ENCODE results near the gene NAGK. TPM values are rescaled to one million over a fixed set of nuclear protein-coding genes. Genes with fewer than 3 reads are reported as not detected.
"Not testable (repeated sequence)": the region's sequence is repeated elsewhere in the genome, so short reads cannot be mapped to it uniquely, and the experiment has no call there.

NAGK gene
- total RNA-seq, 2 experiments from 2014 or later = 97.8 to 211 TPM

DNA sequence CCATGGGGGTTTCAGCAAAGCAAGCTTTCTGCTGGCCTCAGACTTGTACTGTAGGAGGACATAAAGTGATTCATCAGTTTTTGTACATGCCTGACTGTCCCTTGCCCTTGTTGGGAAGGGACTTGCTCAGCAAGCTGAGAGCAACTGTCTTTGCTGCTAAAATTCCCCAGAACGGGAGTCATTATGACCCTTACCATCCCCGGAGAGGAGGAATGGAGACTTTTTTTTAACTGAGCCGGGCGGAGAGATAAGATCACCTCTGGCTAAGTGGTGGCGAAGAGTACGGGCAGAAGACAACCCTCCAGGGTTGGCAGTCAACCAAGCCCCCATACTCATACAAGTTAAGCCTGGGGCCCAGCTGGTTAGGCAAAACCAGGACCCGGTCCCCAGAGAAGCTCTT is 20.4 kb upstream of the NAGK start:
- H3K4me2 ChIP-seq (ENCODE audit: low read length) = no peak overlapping the region
- no peak overlapping the region for H3K27ac ChIP-seq (ENCODE audit: low read depth, low read length, poor library complexity, severe bottlenecking)
- H3K9me3 ChIP-seq (ENCODE audit: low read length) = no peaks in the 10 kb centered on the region
- TF ChIP-seq CTCF (conservative IDR thresholded peaks at IDR 0.05; ENCODE audit: low read length) (no peak), EZH2phosphoT487 (IDR thresholded peaks at IDR 0.05; ENCODE audit: borderline replicate concordance, low read depth, low read length) (no peak)
- no peaks in the 10 kb centered on the region for H3K36me3 ChIP-seq (ENCODE audit: insufficient read depth, low read length)
- H2AFZ ChIP-seq (ENCODE audit: low read length) = no peak overlapping the region
- H3K4me3 ChIP-seq (ENCODE audit: low read depth, low read length, poor library complexity, severe bottlenecking) = no peak overlapping the region
- H4K20me1 ChIP-seq (ENCODE audit: insufficient read depth, low read length) = no peaks in the 10 kb centered on the region
- no peaks in the 10 kb centered on the region for H3K9me2 ChIP-seq (ENCODE audit: insufficient read depth, low read length)
- no peaks in the 10 kb centered on the region for H3K79me2 ChIP-seq (ENCODE audit: insufficient read depth, low read depth, low read length)
- ChIA-PET CTCF (ENCODE audit: unreplicated experiment) (no interaction called here), POLR2A (interaction anchor here (0.6 kb wide), 1 partner anchor 142 kb away, joined by 4 read pairs; no protein-coding TSS in a partner anchor)
- intact Hi-C loops (cut with micrococcal nuclease; ENCODE audit: unreplicated experiment) = no loop called here
- DNase-seq (ENCODE audit: low spot score) = no peak
- no TSS peak for BruUV-seq (replicated peaks)
- H3K4me1 ChIP-seq (ENCODE audit: insufficient read depth, low read length, poor library complexity, severe bottlenecking) = no peaks in the 10 kb centered on the region

- H3K9me2 ChIP-seq (ENCODE audit: insufficient read depth, low read length); H3K4me2 ChIP-seq (ENCODE audit: low read length); BruUV-seq (replicated peaks); H3K36me3 ChIP-seq (ENCODE audit: insufficient read depth, low read length); intact Hi-C loops (cut with micrococcal nuclease; ENCODE audit: unreplicated experiment); H4K20me1 ChIP-seq (ENCODE audit: insufficient read depth, low read length); H2AFZ ChIP-seq (ENCODE audit: low read length); H3K9me3 ChIP-seq (ENCODE audit: low read length); H3K4me1 ChIP-seq (ENCODE audit: insufficient read depth, low read length, poor library complexity, severe bottlenecking); H3K79me2 ChIP-seq (ENCODE audit: insufficient read depth, low read depth, low read length); H3K4me3 ChIP-seq (ENCODE audit: low read depth, low read length, poor library complexity, severe bottlenecking); H3K27ac ChIP-seq (ENCODE audit: low read depth, low read length, poor library complexity, severe bottlenecking); POLR2A ChIA-PET: not testable (repeated sequence)
- CTCF ChIA-PET (ENCODE audit: unreplicated experiment) = interaction anchor here (0.9 to 1.1 kb wide), 2 partner anchors 19 to 21 kb away, joined by 4 read pairs; partner anchors contain the start of gene NAGK
- DNase-seq (ENCODE audit: low spot score) = peak; percentile 48
- TF ChIP-seq CTCF (conservative IDR thresholded peaks at IDR 0.05; ENCODE audit: low read length) = peak; percentile 48; the same call in 1 of the 2 replicates
Observed at GRCh38 chr2:71049704-71050360, 18.6 kb upstream of the NAGK start.

DNA sequence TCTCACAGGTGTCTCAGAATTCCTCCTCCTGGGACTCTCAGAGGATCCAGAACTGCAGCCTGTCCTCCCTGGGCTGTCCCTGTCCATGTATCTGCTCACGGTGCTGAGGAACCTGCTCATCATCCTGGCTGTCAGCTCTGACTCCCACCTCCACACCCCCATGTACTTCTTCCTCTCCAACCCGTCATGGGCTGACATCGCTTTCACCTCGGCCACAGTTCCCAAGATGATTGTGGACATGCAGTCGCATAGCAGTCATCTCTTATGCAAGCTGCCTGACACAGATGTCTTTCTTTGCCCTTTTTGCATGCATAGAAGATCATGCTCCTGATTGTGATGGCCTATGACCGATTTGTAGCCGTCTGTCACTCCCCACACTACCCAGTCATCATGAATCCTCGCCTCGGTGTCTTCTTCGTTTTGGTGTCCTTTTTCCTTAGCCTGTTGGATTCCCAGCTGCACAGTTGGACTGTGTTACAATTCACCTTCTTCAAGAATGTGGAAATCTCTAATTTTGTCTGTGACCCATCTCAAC is 13.2 kb upstream of the NAGK start:
- H3K9me2 ChIP-seq (ENCODE audit: insufficient read depth, low read length); H3K4me1 ChIP-seq (ENCODE audit: insufficient read depth, low read length, poor library complexity, severe bottlenecking); H3K79me2 ChIP-seq (ENCODE audit: insufficient read depth, low read depth, low read length); DNase-seq (ENCODE audit: low spot score); H3K9me3 ChIP-seq (ENCODE audit: low read length); H3K36me3 ChIP-seq (ENCODE audit: insufficient read depth, low read length); H3K27ac ChIP-seq (ENCODE audit: low read depth, low read length, poor library complexity, severe bottlenecking); POLR2A ChIA-PET; H3K4me3 ChIP-seq (ENCODE audit: low read depth, low read length, poor library complexity, severe bottlenecking); intact Hi-C loops (cut with micrococcal nuclease; ENCODE audit: unreplicated experiment); H4K20me1 ChIP-seq (ENCODE audit: insufficient read depth, low read length); BruUV-seq (replicated peaks); H2AFZ ChIP-seq (ENCODE audit: low read length); H3K4me2 ChIP-seq (ENCODE audit: low read length); CTCF ChIA-PET (ENCODE audit: unreplicated experiment): not testable (repeated sequence)

All from OCI-LY7 (cell line).